Hematopoietic multipotent progenitor cell treated with erythropoietin and hydrocortisone succinate and interleukin-3 and kit ligand, for 4 days (in vitro differentiated cells): ENCODE measurements around the gene SLC5A1.
"Not testable (repeated sequence)": the region's sequence is repeated elsewhere in the genome, so short reads cannot be mapped to it uniquely, and the experiment has no call there.

Experiments used
- DNase-seq: peaks from one replicate; pipeline ENCODE4 v3.0.0-alpha.2; 2015

SLC5A1 gene

GRCh38 chr22:32097881-32098499, 54.9 kb downstream of the SLC5A1 start:
- DNase-seq: no peak

- no peak for DNase-seq
These were observed 57.6 kb downstream of the SLC5A1 start for GRCh38 chr22:32100711-32101110.

DNA sequence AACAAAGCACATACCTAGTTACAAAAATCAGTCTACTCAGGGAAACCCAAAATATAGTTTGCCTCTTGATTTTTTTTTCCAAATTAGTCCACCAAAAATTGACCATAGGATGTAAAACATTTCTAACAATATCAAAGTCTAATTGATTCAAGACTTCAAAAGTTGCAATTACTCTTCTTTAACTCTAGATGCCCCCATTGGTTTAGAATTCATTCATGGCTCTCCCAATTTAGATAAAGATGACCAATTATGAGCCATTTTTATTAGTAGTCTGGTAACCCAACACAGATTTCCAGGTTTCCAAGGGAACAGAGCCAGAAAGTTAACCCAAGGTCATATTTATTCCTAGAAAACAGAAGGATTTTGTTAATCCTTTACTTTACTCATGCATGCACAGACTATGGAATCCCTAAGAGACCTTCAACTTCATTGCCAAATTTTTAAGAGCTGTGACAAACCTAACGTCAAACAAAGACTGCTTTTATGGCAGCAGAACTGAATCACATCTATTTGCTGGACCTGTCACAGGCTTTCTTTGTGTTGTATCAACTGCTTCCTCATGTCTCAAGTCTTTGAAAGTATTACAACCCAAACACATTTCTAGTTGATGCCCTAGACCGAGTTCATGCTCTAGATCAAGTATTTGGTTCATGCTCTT, 60.7 kb downstream of the SLC5A1 start:
- DNase-seq: peak; percentile 53

DNA sequence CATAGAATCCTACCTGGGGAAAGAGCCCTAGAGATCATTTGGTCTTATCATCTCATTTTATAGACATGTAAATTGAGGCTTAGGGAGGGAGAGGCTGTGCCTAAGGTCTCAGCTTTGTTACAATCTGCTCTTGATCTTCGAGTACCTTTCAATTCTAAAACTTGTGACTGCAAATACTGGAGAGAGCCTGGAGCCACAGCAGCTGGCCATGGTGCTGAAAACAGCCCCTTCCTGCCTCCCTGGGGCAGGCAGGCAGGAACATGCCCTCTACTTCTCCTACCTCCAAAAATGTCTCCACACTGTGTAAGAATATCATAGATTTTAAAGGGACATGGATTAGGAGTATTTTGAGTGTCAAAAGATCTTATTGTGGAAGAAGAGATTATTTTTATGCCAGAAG, 63.9 kb downstream of the SLC5A1 start:
- DNase-seq: peak; percentile 48

DNA sequence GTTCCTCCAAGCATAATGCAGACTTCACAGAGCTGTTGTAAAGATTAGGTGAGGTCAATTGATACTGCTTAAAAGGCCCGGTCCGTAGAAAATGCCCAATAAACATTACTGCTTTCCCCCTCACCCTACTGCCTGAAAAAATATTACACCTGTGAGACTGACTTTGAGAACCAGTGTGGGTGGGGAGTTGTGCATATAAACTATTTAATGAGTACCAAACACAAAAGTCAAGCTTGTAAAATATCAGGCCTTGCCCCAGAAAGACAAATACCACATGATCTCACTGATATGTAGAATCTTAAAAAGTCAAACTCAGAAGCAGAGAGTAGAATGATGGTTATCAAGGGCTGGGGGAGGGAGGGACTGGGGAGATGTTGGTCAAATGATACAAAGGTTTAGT, 69.3 kb downstream of the SLC5A1 start:
- no peak for DNase-seq

DNA sequence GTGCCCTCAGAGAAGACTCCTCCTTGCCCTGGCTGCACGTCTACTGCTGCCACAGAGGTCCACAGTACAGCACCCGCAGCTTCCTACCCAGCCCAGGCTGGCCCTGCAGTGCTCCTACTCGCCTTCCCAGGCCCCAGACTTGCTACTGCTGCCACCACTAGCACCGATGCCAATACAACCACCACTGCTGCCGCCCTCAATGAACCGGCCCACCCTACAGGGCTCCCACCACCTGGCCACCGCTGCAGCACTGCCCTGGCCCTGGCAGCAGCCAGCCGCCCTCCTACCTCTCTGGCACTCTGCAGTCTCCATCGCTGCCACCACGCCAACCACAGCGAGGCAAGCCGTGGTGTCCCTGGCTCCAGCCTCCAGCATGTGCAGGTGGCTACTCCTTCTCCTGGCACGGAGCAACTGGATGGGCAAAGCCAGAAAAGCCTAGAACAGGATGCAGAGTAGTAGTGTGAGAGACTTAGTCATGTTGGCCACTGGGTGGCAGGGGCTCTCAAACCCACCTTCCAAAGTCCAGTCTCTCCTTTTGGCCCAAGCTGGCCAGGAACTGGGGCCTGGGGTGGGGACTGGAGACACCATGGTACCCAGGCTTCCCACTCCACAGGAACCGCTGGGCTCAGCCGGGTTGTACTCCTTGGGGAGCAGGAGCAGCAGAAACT, 76.6 kb downstream of the SLC5A1 start:
- no peak for DNase-seq

GRCh38 chr22:32120603-32121002, 77.5 kb downstream of the SLC5A1 start:
- no peak for DNase-seq

DNA sequence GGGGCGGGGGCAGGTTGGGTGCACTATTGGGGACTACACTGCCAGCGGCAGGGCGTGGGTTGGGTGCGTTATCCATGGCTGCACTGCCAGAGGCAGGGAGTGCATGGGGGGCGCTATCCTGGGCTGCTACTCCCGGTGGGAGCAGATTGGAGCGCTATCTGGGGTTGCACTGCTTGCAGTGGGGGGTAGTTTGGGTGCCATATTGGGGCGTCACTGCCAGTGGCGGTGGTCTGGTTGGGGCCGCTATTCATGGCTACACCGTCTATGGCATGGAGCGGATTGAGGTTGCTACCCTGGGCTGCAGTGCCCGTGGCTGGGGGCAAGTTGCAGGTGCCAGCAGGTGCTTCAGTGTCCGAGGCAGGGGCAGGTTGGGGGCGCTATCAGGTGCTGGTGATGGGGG, 79.8 kb downstream of the SLC5A1 start:
- no peak for DNase-seq

DNA sequence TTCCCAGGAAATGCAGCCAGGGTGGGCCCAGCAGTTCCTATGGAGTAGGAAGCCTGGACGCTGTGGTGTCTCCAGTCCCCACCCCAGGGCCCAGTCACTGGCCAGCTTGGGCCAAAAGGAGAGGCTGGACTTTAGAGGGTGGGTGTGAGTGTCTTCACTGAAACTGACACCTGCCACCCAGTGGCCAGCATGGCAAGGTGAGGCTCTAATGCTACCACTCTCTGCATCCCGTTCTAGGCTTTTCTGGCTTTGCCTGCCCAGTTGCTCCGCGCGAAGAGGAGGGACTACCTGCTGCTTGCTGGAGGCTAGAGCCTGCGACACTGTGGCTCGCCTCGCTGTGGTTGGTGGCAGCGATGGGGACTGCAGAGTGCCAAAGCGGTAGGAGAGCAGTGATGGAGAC, 80.6 kb downstream of the SLC5A1 start:
- DNase-seq: no peak

DNA sequence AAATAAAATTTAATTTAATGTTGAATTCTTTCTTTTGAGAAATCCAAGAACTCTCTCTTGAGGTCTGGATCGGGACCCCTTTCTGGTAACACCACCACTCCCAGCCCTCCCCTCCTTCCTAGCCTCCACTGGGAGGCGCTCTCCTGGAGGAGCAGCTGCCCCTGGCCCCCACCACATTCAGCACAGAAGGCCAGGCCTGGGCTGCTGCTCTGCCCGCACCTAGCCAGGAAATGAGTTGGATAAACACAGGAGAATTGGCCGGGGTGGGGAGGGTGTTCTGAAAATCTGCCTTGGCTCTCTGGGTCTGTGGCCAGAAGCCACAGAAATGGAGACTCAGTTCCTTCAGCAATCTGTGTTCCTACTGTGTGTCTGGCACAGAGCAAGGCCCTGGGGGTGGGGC, 84.8 kb downstream of the SLC5A1 start:
- DNase-seq: no peak

GRCh38 chr22:32130464-32130863, 87.4 kb downstream of the SLC5A1 start:
- no peak for DNase-seq

DNA sequence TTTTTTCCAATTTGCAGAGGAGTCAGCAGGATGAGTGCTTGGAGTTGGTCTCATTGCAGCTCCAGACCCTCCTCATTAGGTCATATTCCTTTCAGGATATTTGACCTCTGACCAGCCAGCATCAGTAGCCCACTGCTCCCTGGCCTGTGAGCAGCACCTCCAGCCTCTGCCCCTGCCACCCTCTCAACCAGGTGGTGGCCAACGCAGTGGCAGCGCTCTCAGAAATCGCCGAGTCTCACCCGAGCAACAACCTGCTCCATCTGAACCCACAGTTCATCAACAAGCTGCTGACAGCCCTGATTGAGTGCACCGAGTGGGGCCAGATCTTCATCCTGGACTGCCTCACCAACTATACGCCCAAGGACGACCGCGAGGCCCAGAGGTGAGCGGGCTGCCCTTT, 89.1 kb downstream of the SLC5A1 start:
- no peak for DNase-seq

GRCh38 chr22:32132783-32133182, 89.7 kb downstream of the SLC5A1 start:
- no peak for DNase-seq

DNA sequence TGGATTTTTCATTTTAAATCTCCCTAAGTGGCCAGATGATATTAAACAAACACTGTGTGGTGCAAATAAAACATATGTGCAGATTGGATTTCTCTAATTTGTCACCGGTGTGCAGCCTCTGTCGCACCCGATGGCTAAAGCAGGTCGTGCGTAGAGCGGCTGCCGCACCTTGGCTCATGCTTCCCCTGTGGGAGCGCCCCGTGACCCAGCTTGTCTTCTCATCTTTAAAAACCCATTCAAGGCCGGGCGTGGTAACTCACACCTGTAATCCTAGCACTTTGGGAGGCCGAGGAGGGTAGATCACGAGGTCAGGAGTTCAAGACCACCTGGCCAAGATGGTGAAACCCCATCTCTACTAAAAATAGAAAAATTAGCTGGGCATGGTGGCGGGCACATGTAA, 91.7 kb downstream of the SLC5A1 start:
- DNase-seq: not testable (repeated sequence)

DNA sequence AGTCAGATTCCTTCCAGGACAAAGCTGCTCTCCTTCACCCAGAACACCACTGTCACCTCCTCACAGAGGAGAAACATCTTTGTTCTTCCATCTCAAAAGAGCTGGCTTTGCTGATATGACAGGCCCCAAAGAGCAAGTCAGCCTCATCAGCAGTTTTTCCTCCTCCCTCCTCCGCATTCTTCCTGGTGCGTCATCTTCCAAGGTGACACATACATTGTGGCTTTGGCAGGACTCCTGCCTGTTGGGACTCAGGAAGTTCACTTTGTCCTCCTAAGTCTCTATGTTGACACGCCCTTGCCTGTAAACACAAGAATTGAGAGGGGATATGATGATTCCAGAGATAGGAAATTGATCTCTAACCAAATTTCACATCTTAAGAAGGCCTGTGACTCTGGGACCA, 92.9 kb downstream of the SLC5A1 start:
- not testable (repeated sequence) for DNase-seq

- DNase-seq: not testable (repeated sequence)
These were observed 93.8 kb downstream of the SLC5A1 start for GRCh38 chr22:32136881-32137280.

GRCh38 chr22:32137731-32138324, 94.8 kb downstream of the SLC5A1 start:
- peak; percentile 47 for DNase-seq

GRCh38 chr22:32138576-32138975, 95.5 kb downstream of the SLC5A1 start:
- DNase-seq: not testable (repeated sequence)

GRCh38 chr22:32140688-32141087, 97.6 kb downstream of the SLC5A1 start:
- peak; percentile 17 for DNase-seq

DNA sequence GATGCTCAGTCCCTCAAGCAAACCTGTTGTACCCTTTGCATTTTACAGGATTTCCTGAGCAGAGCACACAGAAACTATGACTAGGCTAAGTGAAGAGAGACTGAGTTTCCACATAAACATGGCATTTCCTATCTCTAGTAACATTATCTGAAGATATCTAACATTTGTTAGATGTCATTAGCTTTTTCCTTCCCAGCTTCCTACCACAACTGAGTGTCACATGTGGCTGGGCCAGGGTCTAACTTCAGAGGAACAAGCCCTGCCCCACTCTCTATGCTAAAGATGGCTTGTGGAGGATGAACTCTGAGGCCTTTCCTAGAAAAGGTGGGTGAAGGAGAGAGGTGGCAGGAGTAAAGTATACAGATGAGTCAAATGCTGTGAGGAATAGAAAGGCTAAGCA, 99.5 kb downstream of the SLC5A1 start:
- no peak for DNase-seq

DNA sequence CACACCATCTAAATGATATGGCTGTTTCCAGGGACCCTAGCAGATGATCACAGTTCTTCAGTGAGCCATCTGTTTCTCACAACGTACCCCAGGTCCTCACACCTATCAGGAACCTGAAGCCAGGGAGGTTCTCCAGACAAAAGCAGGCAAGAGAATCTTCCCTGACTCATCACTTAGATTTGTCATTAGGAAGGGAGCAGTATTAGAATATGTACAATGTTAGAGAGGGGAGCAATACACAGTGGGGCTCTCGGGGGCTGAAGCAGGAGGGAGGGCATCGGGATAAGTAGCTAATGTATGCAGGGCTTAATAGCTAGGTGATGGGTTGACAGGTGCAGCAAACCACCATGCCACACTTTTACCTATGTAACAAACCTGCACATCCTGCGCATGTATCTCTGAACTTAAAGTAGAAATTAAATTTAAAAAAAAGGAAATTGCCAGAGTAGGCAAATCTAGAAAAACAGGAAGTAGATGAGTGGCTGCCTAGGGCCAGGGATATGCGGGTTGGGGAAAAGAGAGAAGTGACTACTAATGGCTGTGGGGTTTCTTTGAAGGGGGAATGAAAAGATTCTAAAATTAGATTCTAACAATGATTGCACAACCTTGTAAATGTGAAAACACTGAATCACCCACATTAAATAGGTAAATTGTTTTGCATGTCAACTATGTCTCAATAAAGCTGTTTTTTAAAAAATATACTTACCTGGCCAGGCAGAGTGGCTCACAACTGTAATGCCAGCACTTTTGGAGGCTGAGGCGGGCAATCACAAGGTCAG, 101.6 kb downstream of the SLC5A1 start:
- DNase-seq: peak; percentile 86

GRCh38 chr22:32147128-32147527, 104.1 kb downstream of the SLC5A1 start:
- DNase-seq: not testable (repeated sequence)

DNA sequence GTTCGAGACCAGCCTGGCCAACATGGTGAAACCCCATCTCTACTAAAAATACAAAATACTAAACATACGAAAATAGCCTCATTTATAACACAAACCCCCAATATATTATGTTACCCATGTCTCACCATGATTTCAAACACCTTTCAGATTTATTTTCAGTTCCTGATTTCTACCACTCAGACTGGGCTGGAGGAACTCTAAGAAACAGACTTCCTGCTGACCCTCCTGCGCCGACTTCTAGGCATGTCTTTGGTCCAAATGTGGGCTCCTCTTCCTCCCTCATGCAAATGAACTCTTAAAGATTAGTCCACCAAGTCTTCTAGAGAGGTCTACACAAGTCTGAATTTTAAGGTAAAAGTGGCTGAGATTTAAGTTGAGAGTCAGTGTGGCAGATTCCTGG, 105.3 kb downstream of the SLC5A1 start:
- DNase-seq: not testable (repeated sequence)
